Effector memory CD8-positive, alpha-beta T cell (primary cell): ENCODE data around the gene DENND4A.
"Not testable (repeated sequence)": the region's sequence is repeated elsewhere in the genome, so short reads cannot be mapped to it uniquely, and the experiment has no call there.

Experiments
- ATAC-seq: fragments of 150-1000 bp; cut with Tn5 transposase; replicated peaks from 2 replicates; pipeline ENCODE4 v1.10.0; 2021; ENCODE audit warnings: mild to moderate bottlenecking, moderate library complexity
- DNase-seq, 3 experiments: peaks; one replicate each; pipeline ENCODE4 v3.0.0; 2021
- H3K27ac Mint-ChIP-seq, 2 donors: one replicate each; pipeline ENCODE4 v1.8.0; 2022; ENCODE audit warnings: mild to moderate bottlenecking in 2 of 2, mixed read lengths in 2 of 2, moderate library complexity in 2 of 2
- H3K27me3 Mint-ChIP-seq, 2 donors: one replicate each; pipeline ENCODE4 v1.8.0; 2022; ENCODE audit warnings: mixed read lengths in 2 of 2
- H3K36me3 Mint-ChIP-seq: one replicate; pipeline ENCODE4 v1.8.0; 2022; ENCODE audit warnings: mild to moderate bottlenecking, moderate library complexity, mixed read lengths; ENCODE audit not compliant: insufficient read depth
- H3K4me1 Mint-ChIP-seq, 2 donors: one replicate each; pipeline ENCODE4 v1.8.0; 2022; ENCODE audit warnings: low read depth in 2 of 2, mixed read lengths in 2 of 2
- H3K4me3 Mint-ChIP-seq, 2 donors: one replicate each; pipeline ENCODE4 v1.8.0; 2022; ENCODE audit warnings: mild to moderate bottlenecking in 2 of 2, mixed read lengths in 2 of 2, moderate library complexity in 2 of 2
- H3K9me3 Mint-ChIP-seq, 2 donors: one replicate each; pipeline ENCODE4 v1.8.0; 2022; ENCODE audit warnings: mixed read lengths in 2 of 2

DENND4A gene

DNA sequence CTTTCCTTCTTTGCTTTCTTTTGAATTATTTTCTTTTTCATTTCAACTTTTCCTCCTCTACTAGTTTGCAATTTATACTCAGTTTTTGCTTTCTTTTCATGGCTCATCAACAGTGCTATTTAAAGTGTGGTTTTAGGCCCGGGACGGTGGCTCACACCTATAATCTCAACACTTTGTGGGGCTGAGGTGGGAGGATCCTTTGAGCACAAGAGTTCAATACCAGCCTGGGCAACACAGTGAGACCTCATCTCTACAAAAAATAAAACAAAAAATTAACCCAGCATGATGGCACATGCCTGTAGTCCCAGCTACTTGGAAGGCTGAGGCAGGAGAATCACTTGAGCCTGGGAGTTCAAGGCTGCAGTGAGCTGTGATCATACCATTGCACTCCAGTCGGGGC lies 20.4 kb upstream of the DENND4A start:
- Mint-ChIP-seq H3K4me1 (peaks cover 9 to 14% of the 10 kb centered on the region in 2 donors), H3K36me3 (peaks cover 11% of the 10 kb centered on the region), H3K27me3 (no peaks in the 10 kb centered on the region), H3K4me3 (peak overlapping the region; percentile 9 to 51), H3K9me3 (peaks cover 3 to 7% of the 10 kb centered on the region in 2 donors), H3K27ac (peak overlapping the region; percentile 81 to 91)
- ATAC-seq, result no peak
- DNase-seq, result no peak

DNA sequence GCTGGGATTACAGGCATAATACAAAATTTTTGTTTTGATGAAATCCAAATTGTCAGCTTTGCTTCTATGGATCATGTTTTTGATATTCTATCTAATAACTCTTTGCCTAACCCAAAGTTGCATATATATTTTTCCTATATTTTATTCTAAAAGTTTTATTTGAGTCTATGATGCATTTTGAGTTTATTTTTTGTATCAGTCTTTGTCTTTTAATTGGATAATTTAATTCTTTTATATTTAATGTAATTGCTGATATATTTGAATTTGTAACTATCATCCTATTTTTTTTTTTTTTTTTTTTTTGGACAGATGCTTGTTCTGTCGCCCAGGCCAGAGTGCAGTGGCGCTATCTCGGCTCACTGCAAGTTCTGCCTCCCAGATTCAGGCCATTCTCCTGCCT lies 19.7 kb upstream of the DENND4A start:
- ATAC-seq (no peak), DNase-seq (no peak)
- peak overlapping the region; percentile 10 to 91 for H3K27ac Mint-ChIP-seq
- peaks cover 3 to 7% of the 10 kb centered on the region in 2 donors for H3K9me3 Mint-ChIP-seq
- no peak overlapping the region for H3K4me3 Mint-ChIP-seq
- peaks cover 11% of the 10 kb centered on the region for H3K36me3 Mint-ChIP-seq
- peaks cover 9 to 15% of the 10 kb centered on the region in 2 donors for H3K4me1 Mint-ChIP-seq
- H3K27me3 Mint-ChIP-seq, result no peaks in the 10 kb centered on the region

DNA sequence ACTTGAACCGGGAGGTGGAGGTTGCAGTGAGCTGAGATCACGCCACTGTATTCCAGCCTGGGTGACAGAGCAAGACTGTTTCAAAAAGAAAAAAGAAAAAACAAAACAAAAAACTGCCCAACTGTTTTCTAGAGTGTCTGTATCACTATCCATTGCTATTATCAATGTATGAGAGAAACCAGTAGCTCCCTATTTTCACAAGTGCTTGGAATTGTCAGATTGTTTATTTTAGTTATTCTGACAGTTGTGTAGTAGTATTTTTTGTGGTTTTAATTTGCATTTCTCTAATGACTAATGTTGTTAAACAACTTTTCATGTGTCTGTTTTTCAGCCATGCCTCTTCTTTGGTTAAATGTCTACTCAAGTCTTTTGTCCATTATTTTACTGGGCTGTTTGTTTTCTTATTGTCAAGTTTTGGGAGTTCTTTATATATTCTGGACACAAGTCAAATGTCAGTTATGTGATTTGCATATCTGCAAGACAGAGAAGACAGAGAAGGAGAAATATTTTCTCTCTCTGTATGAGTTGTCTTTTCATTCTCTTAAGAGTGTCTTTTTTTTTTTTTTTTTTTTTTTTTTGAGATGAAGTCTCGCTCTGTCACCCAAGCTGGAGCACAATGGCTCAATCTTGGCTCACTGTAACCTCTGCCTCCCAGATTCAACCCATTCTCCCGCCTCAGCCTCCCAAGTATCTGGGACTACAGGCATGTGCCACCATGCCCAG lies 19.1 kb upstream of the DENND4A start:
- DNase-seq, H3K27me3 Mint-ChIP-seq, H3K9me3 Mint-ChIP-seq, ATAC-seq, H3K4me3 Mint-ChIP-seq: not testable (repeated sequence)
- Mint-ChIP-seq H3K27ac (peak overlapping the region in 1 of 2 donors; percentile 10), H3K36me3 (peaks cover 11% of the 10 kb centered on the region), H3K4me1 (peaks cover 9 to 16% of the 10 kb centered on the region in 2 donors)

DNA sequence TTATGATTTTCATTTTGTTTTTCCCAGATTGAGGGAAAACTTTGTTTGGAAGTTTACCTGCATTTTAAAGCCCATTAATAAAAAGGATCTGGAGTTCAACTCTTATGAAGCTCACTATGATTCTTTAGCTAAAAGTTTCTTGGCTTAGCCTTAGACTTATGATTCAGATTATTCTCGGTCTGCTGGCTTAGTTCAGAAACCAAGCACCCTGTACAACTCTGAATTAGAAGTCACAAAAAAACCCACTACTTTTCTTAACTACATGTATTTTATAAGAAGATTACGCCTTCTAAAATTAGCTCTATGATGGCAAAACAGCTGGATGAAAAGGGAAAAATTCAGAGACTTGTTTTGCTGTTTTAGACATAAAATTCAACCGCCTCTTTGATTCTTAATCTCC lies 14.3 kb upstream of the DENND4A start:
- no peaks in the 10 kb centered on the region for H3K27me3 Mint-ChIP-seq
- ATAC-seq, result no peak
- H3K9me3 Mint-ChIP-seq, result no peaks in the 10 kb centered on the region
- no peak for DNase-seq
- H3K4me3 Mint-ChIP-seq, result peak overlapping the region; percentile 82
- peak overlapping the region; percentile 92 to 93 for H3K27ac Mint-ChIP-seq
- peaks cover 5% of the 10 kb centered on the region for H3K36me3 Mint-ChIP-seq
- peaks cover 13 to 27% of the 10 kb centered on the region in 2 donors for H3K4me1 Mint-ChIP-seq

DNA sequence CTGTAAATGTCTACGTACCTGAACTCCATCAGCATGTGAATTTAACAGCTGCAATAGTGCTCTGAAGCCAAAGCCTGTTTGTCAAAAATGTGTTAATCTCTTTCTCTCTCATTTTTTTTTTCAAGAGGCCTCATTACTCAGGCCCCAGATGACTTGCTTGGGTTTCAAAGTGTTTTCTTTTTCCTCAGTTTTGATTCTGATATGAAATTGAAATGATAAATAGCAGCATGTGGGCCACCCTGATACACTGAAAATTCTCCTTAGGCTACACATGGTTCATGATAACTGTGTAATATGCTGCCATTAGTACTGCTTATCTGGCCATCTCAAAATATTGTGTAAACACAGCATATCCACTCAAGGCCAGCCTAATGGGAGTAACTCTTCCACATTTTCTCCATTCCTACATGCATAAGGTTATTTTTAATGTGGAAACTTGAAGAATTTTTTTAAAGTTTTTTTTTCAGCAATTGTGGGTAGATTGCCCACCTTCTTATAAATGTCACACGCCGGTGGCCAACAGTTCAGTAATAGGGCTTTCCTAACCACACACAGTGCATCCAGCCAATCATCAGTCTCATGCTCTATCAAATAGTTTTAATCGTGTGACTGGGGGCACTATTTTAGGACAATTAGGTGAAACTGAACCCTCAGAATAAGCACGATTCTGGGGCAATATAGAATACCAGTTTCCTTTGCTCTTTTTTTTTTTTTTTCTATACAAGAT lies 13.1 kb upstream of the DENND4A start:
- ATAC-seq, result peak; percentile 30
- peaks cover 5% of the 10 kb centered on the region for H3K36me3 Mint-ChIP-seq
- no peaks in the 10 kb centered on the region for H3K9me3 Mint-ChIP-seq
- DNase-seq, result no peak
- peaks cover 13 to 27% of the 10 kb centered on the region in 2 donors for H3K4me1 Mint-ChIP-seq
- peak overlapping the region; percentile 92 to 93 for H3K27ac Mint-ChIP-seq
- no peaks in the 10 kb centered on the region for H3K27me3 Mint-ChIP-seq
- peak overlapping the region; percentile 82 for H3K4me3 Mint-ChIP-seq

DNA sequence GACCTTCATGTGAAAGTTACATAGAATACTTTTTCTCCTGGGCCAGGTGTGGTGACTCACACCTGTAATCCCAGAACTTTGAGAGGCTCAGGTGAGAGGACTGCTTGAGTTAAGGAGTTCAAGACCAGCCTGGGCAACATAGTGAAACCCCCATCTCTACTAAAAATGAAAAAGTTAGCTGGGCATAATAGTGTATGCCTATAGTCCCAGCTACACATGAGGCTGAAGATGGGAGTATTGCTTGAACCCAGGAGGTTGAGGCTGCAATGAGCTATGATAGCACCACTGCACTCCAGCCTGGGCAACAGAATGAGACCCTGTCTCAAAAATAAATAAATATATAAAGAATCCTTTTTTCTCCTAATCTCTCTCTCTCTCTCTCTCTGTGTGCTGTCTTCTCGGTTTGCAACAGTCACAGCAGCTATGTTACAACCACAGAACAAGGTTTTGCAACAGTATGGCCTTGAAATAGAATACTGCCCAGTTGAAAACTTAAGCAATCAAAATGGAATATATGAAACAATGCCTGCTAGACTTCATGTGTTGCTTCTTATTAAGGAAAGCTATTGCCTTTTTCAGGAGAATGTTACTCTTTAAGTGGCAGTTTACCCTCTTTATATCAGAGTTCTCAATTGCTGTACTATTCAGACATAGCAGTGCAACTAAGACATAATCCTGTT lies 12.3 kb upstream of the DENND4A start:
- ATAC-seq (peak; percentile 29), DNase-seq (no peak)
- Mint-ChIP-seq H3K27ac (peak overlapping the region; percentile 92 to 93), H3K4me3 (peak overlapping the region in 1 of 2 donors; percentile 82), H3K9me3 (no peaks in the 10 kb centered on the region), H3K4me1 (peaks cover 13 to 27% of the 10 kb centered on the region in 2 donors), H3K27me3 (no peaks in the 10 kb centered on the region), H3K36me3 (peaks cover 5% of the 10 kb centered on the region)

DNA sequence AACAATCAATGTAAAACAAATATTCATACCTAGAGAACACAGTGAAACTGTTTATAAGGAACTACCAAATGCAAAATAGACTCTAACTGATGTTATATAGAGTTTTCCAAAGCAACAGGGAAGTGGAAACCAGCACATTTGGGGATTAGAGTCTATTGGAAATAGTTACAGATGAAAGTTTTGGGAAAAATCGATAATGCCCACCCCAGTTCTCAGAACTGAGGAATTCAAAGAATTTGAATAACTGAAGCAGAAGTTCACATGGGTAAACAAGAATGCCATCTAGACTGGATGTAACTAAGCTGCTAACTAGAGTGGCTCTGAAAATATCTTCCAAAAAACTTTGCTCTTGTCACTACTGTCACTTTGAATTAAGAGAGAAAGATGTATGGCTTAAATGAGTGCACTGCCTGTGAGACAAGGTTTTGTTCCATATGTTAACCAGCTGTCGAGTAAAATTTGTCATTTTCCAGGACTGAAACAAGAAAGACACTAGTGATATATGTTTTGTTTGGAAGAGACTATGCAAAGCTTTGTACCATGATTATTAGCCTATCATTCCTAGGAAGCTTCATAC lies 9.2 kb upstream of the DENND4A start:
- H3K27me3 Mint-ChIP-seq, result no peaks in the 10 kb centered on the region
- peaks cover 11 to 27% of the 10 kb centered on the region in 2 donors for H3K4me1 Mint-ChIP-seq
- no peaks in the 10 kb centered on the region for H3K9me3 Mint-ChIP-seq
- peaks cover 3% of the 10 kb centered on the region for H3K36me3 Mint-ChIP-seq
- ATAC-seq (no peak), DNase-seq (no peak)
- H3K27ac Mint-ChIP-seq, result no peak overlapping the region
- H3K4me3 Mint-ChIP-seq, result no peak overlapping the region

DNA sequence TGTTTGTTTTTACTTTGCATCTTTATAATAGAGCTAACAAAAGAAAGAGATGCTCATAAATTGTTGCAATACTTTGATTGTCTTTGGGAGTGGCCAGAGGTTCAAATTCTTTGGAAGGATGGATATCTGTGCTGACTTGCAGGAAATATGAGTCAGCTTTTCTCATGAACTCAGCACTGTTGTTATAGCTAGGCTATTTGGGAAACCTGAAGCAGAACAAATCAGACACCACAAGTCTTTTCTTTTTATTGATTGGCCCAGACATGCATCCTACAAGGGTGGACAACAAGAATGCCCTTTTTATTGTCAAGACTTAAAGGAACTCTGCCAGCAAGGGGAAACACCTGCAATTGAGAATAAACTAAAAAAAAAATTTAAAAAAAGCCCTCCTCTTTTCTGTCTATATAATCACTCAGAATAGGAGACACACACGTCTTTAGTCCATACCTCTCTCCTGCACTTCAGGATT lies 4.6 kb upstream of the DENND4A start:
- H3K27me3 Mint-ChIP-seq, result no peaks in the 10 kb centered on the region
- ATAC-seq, result no peak
- no peak overlapping the region for H3K4me3 Mint-ChIP-seq
- H3K36me3 Mint-ChIP-seq, result peaks cover 18% of the 10 kb centered on the region
- H3K4me1 Mint-ChIP-seq, result peaks cover 9 to 22% of the 10 kb centered on the region in 2 donors
- no peaks in the 10 kb centered on the region for H3K9me3 Mint-ChIP-seq
- DNase-seq, result no peak
- H3K27ac Mint-ChIP-seq, result no peak overlapping the region

DNA sequence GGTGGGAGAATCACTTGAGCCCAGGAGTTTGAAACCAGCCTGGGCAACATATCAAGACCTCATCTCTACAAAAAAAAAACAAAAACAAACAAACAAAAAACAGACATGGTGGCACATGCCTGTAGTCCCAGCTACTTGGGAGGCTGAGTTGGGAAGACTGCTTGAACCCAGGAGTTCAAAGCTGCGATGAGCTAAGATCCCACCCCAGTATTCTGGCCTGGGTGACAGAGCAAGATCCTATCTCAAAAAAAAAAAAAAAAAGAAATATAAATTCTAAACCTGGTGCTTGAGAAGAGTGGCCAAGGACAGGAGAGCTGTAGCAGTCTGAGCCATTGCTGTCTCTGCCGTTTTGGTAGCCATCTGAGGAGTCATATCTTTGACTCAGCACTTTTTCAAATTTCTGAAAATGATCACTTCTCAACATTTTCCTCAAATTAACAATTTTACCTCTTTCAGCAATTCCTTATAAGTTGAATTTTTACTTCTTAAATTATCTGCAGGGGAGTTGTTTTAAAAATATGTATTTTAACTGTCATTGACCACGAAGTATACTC lies 3.6 kb upstream of the DENND4A start:
- Mint-ChIP-seq H3K27ac (no peak overlapping the region), H3K4me3 (no peak overlapping the region), H3K9me3 (no peaks in the 10 kb centered on the region), H3K27me3 (no peaks in the 10 kb centered on the region), H3K4me1 (peaks cover 9 to 22% of the 10 kb centered on the region in 2 donors), H3K36me3 (peaks cover 27% of the 10 kb centered on the region)
- ATAC-seq, result no peak
- no peak for DNase-seq

DNA sequence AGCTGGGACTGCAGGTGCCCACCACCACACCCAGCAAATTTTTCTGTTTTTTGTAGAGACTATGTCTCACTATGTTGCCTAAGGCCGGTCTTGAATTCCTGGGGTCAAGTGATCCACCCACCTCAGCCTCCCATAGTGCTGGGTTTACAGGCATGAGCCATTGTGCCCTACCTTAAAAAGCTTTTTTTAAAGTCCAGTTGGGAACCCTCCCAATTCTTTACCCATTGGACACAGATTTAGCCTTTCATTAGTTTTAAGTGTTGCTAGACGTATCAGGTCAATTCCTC lies 1.7 kb upstream of the DENND4A start:
- Mint-ChIP-seq H3K4me1 (peaks cover 17 to 36% of the 10 kb centered on the region in 2 donors), H3K4me3 (peak overlapping the region; percentile 81 to 90), H3K36me3 (peaks cover 42% of the 10 kb centered on the region), H3K27ac (peak overlapping the region; percentile 91 to 98), H3K27me3 (no peaks in the 10 kb centered on the region), H3K9me3 (no peaks in the 10 kb centered on the region)
- ATAC-seq (no peak), DNase-seq (no peak)

DNA sequence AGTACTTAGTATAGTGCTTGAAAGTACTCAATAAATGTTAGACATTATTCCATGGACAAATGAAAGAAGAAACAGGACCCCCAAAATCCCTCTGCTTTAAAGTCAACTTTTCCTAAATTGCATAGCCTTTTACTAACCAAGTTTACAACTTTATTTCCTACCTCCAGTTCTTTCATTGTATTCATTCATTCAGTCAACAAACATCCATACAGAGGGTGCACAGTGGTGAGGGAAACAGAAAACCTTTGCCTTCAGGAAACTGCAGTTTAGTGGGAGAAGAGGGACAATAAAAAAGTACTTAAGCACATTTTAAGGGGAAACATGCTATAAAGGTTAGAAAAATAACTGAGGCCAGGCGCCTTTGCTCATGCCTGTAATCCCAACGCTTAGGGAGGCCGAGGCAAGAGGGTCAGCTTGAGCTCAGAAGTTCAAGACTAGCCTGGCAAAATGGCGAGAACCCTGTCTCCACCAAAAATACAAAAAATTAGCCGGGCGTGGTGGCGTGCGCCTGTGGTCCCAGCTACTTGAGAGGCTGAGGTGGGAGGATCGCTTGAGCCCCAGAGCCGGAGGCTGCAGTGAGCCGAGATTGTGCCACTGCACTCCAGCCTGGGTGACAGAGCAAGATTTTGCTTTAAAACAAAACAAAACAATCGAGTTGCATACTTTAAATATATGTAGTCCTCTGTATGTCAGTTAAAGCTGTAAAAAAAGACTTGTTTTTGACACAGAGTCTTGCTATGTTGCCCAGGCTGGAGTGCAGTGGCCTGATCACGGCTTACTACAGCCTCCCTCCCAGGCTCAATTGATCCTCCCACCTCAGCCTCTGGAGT lies 1.1 kb upstream of the DENND4A start:
- Mint-ChIP-seq H3K4me1 (peaks cover 17 to 36% of the 10 kb centered on the region in 2 donors), H3K9me3 (no peaks in the 10 kb centered on the region)

DNA sequence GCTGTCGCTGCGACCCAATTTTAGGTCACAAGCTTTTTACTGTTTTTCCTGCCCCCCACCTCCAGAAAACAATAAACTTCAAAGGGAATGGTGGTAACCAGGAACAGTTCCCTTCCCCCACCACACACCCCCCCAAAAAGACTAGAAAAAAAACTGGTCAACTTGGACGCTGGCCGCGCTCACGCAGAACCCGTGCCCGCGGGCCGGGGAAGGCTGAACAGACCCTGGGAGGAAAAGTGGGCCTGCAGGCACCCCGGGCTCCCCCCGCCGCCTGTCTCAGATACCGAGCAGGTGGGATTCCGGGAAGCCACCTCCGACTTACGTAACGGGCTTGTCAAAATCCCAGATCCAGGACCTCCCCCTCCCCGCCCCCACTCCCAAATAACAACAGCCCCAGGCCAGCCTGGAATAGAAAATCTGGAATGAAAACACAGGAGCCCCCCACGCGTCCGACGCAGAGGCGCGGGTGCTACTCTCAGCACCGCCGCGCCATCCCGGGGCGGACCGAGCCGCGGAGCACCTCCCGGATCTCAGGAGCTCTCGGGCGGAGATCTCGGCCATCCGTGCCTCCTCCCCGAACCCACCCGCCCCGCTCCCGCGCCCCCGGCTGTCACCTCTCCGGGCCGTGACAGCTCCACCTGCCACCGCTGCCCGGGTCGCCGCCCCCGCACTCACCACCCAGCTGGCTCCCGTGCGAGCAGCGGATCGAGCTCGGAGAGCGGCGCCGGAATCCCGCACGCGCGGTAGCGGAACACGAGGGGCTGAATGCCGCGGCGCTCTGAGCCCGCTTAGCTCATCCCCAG lies 557 bp downstream of the DENND4A start:
- H3K4me1 Mint-ChIP-seq, result peaks cover 22 to 43% of the 10 kb centered on the region in 2 donors
- no peaks in the 10 kb centered on the region for H3K9me3 Mint-ChIP-seq
- no peaks in the 10 kb centered on the region for H3K27me3 Mint-ChIP-seq
- DNase-seq, result peak in 2 of 3 experiments; percentile 31 to 38
- peak overlapping the region; percentile 98 to 99 for H3K27ac Mint-ChIP-seq
- H3K4me3 Mint-ChIP-seq, result peak overlapping the region; percentile 81 to 90
- peaks cover 45% of the 10 kb centered on the region for H3K36me3 Mint-ChIP-seq
- no peak for ATAC-seq

More for the DNA sequence above, 1.1 kb upstream of the DENND4A start:
- Mint-ChIP-seq H3K36me3 (peaks cover 46% of the 10 kb centered on the region), H3K27ac (peak overlapping the region; percentile 98 to 99), H3K27me3 (no peaks in the 10 kb centered on the region), H3K4me3 (peak overlapping the region; percentile 81 to 90)
- ATAC-seq (no peak), DNase-seq (no peak)
